HCT116 (cell line): ENCODE results near the gene IL17RB. TPM values are rescaled to one million over a fixed set of nuclear protein-coding genes. Genes with fewer than 3 reads are reported as not detected.

ENCODE experiments used
- ATAC-seq: fragments of 200-7000 bp; cut with Tn5 transposase; 2 replicates; pipeline ENCODE4 v1.9.1; 2020; ENCODE audit warnings: mild to moderate bottlenecking, moderate library complexity
- BruUV-seq: library from RNA; stranded (reverse); fragments of 400-500 nt; replicated peaks from 2 replicates; lab custom pipeline; 2021; lab: Mats Ljungman, UMichigan
- CTCF ChIA-PET: fragments of 300-600 bp; sonication (Branson Sonifier 250); formaldehyde crosslinking; loops from one replicate; lab custom pipeline; 2021; ENCODE audit warnings: antibody characterized with exemption; lab: Charles Lee
- POLR2A ChIA-PET: fragments of 300-600, 350-600 bp; sonication (Branson Sonifier 250); formaldehyde crosslinking; loops from one replicate; lab custom pipeline; 2021; ENCODE audit warnings: antibody characterized with exemption; lab: Charles Lee
- RAD21 ChIA-PET, 2 experiments: fragments of 300-600 bp; sonication (Branson Sonifier 250); formaldehyde crosslinking; loops; one replicate each; lab custom pipeline; 2023; ENCODE audit warnings: low total read pairs in 2 of 2; ENCODE audit not compliant: uncharacterized antibody in 2 of 2, unreplicated experiment in 2 of 2, low non-redundant PET in 1 of 2; lab: Charles Lee
- DNase-seq: peaks from one replicate; pipeline ENCODE4 v3.0.0-alpha.2; 2010; ENCODE audit warnings: low read depth, low spot score
- H2AFZ ChIP-seq: fragments of 200-600 bp; shearing (Covaris generic), sonication (generic); 2 replicates; pipeline ENCODE4 v1.6.1; 2017; ENCODE audit warnings: low read depth, mixed run types, mixed read lengths, antibody characterized with exemption, low read length; ENCODE audit not compliant: poor library complexity, severe bottlenecking
- H3K27ac ChIP-seq: 2 replicates; pipeline ENCODE4 v1.5.1; 2012; ENCODE audit warnings: low read depth, low read length
- H3K27me3 ChIP-seq: fragments of 200-600 bp; sonication (generic); 2 replicates; pipeline ENCODE4 v1.6.1; 2016; ENCODE audit warnings: mixed run types, low read length, mixed read lengths; ENCODE audit not compliant: insufficient read depth
- H3K36me3 ChIP-seq, 2 experiments: fragments of 200-500 bp in 1 of 2; fragments of 200-600 bp in 1 of 2; sonication (Bioruptor generic) in 1 of 2; sonication (generic) in 1 of 2; 2 replicates each; pipeline versions ENCODE4 v1.5.1 to v1.6.1; 2014 to 2016; ENCODE audit warnings: low read length in 2 of 2, inconsistent platforms in 1 of 2, mixed read lengths in 1 of 2, mixed run types in 1 of 2; ENCODE audit not compliant: insufficient read depth in 2 of 2, control insufficient read depth in 1 of 2
- H3K4me1 ChIP-seq, 2 experiments: fragments of 200-600 bp in 1 of 2; sonication (generic) in 1 of 2; 2 replicates each; pipeline versions ENCODE4 v1.5.1 to v1.6.1; 2012 to 2017; ENCODE audit warnings: low read length in 2 of 2, inconsistent platforms in 1 of 2, mild to moderate bottlenecking in 1 of 2, mixed read lengths in 1 of 2, mixed run types in 1 of 2, moderate library complexity in 1 of 2; ENCODE audit not compliant: insufficient read depth in 2 of 2, control insufficient read depth in 1 of 2
- H3K4me2 ChIP-seq: fragments of 200-600 bp; sonication (generic); 2 replicates; pipeline ENCODE4 v1.6.1; 2017; ENCODE audit warnings: mixed run types, low read length, mixed read lengths
- H3K4me3 ChIP-seq, 2 experiments: fragments of 200-600 bp in 1 of 2; sonication (generic) in 1 of 2; replicated peaks in 1 of 2; 2 replicates each; pipeline ENCODE4 v1.5.1; 2011 to 2016; ENCODE audit warnings: low read length in 2 of 2, control low read depth in 1 of 2, low read depth in 1 of 2, mild to moderate bottlenecking in 1 of 2, mixed read lengths in 1 of 2, mixed run types in 1 of 2
- H3K79me2 ChIP-seq: fragments of 200-600 bp; sonication (generic); 2 replicates; pipeline ENCODE4 v1.6.1; 2017; ENCODE audit warnings: mild to moderate bottlenecking, mixed run types, low read length, moderate library complexity, mixed read lengths; ENCODE audit not compliant: insufficient read depth
- H3K9ac ChIP-seq: fragments of 200-600 bp; sonication (generic); 2 replicates; pipeline ENCODE4 v1.6.1; 2016; ENCODE audit warnings: low read length, mixed read lengths
- H3K9me2 ChIP-seq: fragments of 200-600 bp; sonication (generic), shearing (Covaris generic); 2 replicates; pipeline ENCODE4 v1.6.1; 2017; ENCODE audit warnings: mixed run types, mild to moderate bottlenecking, moderate library complexity; ENCODE audit not compliant: insufficient read depth
- H3K9me3 ChIP-seq, 2 experiments: fragments of 200-500 bp in 1 of 2; fragments of 200-600 bp in 1 of 2; sonication (Bioruptor generic) in 1 of 2; sonication (generic) in 1 of 2; 2 replicates each; pipeline ENCODE4 v1.6.1; 2014 to 2017; ENCODE audit warnings: low read length in 2 of 2, mixed read lengths in 2 of 2, inconsistent platforms in 1 of 2, low read depth in 1 of 2, mild to moderate bottlenecking in 1 of 2, mixed run types in 1 of 2, moderate library complexity in 1 of 2; ENCODE audit not compliant: control insufficient read depth in 1 of 2, insufficient read depth in 1 of 2
- H4K20me1 ChIP-seq: fragments of 200-600 bp; sonication (generic), shearing (Covaris generic); 2 replicates; pipeline ENCODE4 v1.6.1; 2017; ENCODE audit warnings: mixed run types, mild to moderate bottlenecking, moderate library complexity; ENCODE audit not compliant: insufficient read depth
- CBX3 ChIP-seq: IDR thresholded peaks from 2 replicates; pipeline ENCODE4 v1.6.1; 2012; ENCODE audit warnings: low read depth
- EGR1 ChIP-seq: IDR thresholded peaks from 2 replicates; pipeline ENCODE4 v1.6.1; 2012; ENCODE audit warnings: low read depth
- ELF1 ChIP-seq: IDR thresholded peaks from 2 replicates; pipeline ENCODE4 v1.6.1; 2012; ENCODE audit warnings: low read depth, borderline replicate concordance
- EZH2phosphoT487 ChIP-seq: fragments of 200-600 bp; IDR thresholded peaks from 2 replicates; pipeline ENCODE4 v1.6.1; 2018; ENCODE audit warnings: antibody characterized with exemption, borderline replicate concordance
- JUND ChIP-seq: IDR thresholded peaks from 2 replicates; pipeline ENCODE4 v1.6.1; 2012
- POLR2AphosphoS5 ChIP-seq: IDR thresholded peaks from 2 replicates; pipeline ENCODE4 v1.6.1; 2011; ENCODE audit warnings: mild to moderate bottlenecking, low read depth, low read length, moderate library complexity
- SIN3A ChIP-seq: IDR thresholded peaks from 2 replicates; pipeline ENCODE4 v1.6.1; 2012; ENCODE audit warnings: low read depth
- SRF ChIP-seq: IDR thresholded peaks from 2 replicates; pipeline ENCODE4 v1.6.1; 2012; ENCODE audit warnings: low read depth
- TCF7L2 ChIP-seq: IDR thresholded peaks from 2 replicates; pipeline ENCODE4 v1.7.0; 2011; ENCODE audit warnings: borderline replicate concordance, inconsistent platforms; ENCODE audit not compliant: insufficient read depth, insufficient read length; ENCODE audit errors: extremely low read depth
- YY1 ChIP-seq: IDR thresholded peaks from 2 replicates; pipeline ENCODE4 v1.6.1; 2011; ENCODE audit warnings: low read length, low read depth, moderate library complexity, mild to moderate bottlenecking; ENCODE audit not compliant: insufficient replicate concordance; ENCODE audit errors: extremely low read depth
- intact Hi-C: fragments of 100-400 bp; cut with micrococcal nuclease; formaldehyde crosslinking; loops from 2 replicates; pipeline ENCODE4 v1.10.0; 2022
- total RNA-seq: library from RNA; stranded (reverse); gene quantifications from one replicate; pipeline ENCODE4 v1.2.1, GENCODE V29; 2021; ENCODE audit not compliant: unreplicated experiment
- TF ChIP-seq, protein P1 (sequence below): IDR thresholded peaks from 2 replicates; pipeline ENCODE4 v1.6.1; 2011; ENCODE audit warnings: mild to moderate bottlenecking, low read length, moderate library complexity; ENCODE audit not compliant: insufficient replicate concordance; ENCODE audit errors: extremely low read depth
- TF ChIP-seq, protein P2 (sequence below): IDR thresholded peaks from 2 replicates; pipeline ENCODE4 v1.6.1; 2012; ENCODE audit warnings: low read depth

The IL17RB gene
- total RNA-seq, 1 experiment from 2014 or later, result 8.3 TPM

DNA sequence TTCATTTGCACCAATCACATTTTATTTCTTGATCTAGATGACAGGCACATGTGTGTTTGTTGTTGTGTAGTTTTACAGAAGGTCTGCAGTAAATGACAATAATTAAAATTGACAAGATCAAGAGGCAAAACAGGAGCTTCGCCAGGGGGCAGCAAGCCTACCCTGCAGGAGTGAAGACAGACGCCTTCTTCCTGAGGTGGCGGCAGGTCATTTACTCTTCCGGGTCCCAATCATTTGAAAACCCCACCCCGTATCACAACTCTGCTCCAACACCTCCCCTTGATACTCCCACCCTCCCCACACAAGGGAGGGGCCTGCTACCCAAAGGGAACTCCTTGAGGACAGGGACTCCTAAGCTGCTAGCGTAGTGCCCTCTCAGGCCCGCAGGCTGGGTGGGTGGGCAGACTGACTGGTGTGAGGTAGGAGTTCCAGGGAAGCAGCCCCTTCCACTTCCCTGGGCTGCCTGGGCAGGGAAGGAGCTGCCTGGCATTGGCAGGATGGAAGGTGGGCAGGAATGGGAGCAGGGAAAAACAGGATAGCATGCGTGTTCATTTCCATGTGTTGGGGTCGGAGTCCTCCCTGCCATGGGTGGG lies 13.2 kb upstream of the IL17RB start (continued):
- TF ChIP-seq POLR2AphosphoS5, result no peak

DNA sequence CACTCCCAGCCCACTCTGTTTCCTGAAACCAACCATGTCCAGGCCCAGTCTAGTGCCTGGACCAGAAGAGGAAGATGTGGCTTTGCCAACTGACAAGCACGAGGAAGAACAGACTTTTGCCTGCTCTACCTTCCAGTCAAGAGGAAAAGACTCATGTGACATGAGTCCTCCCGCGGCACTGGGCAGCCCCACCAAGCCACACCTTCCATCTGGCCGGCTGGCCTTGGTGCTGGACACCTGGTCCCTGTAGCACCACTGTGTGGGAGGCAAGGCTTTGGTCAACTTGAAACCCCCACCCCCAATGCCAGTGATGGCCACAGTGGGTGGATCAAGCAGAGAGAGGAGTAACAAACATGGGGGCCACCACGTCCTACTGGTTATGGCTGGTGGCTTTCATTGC lies 12.7 kb upstream of the IL17RB start:
- intact Hi-C loops, result no loop called here
- H3K79me2 ChIP-seq, result no peaks in the 10 kb centered on the region
- H3K36me3 ChIP-seq, result peaks cover 0 to 2% of the 10 kb centered on the region in 2 experiments; a peak in 1 of 4 replicates
- no peak overlapping the region for H3K27ac ChIP-seq
- DNase-seq, result no peak
- H3K4me3 ChIP-seq, result no peak overlapping the region
- no peak overlapping the region for H3K4me2 ChIP-seq
- H3K9ac ChIP-seq, result no peak overlapping the region
- no peaks in the 10 kb centered on the region for H3K9me3 ChIP-seq
- no peak for ATAC-seq
- no peaks in the 10 kb centered on the region for H4K20me1 ChIP-seq
- no peaks in the 10 kb centered on the region for H3K4me1 ChIP-seq
- H3K9me2 ChIP-seq, result no peaks in the 10 kb centered on the region
- TF ChIP-seq, protein P1, sequence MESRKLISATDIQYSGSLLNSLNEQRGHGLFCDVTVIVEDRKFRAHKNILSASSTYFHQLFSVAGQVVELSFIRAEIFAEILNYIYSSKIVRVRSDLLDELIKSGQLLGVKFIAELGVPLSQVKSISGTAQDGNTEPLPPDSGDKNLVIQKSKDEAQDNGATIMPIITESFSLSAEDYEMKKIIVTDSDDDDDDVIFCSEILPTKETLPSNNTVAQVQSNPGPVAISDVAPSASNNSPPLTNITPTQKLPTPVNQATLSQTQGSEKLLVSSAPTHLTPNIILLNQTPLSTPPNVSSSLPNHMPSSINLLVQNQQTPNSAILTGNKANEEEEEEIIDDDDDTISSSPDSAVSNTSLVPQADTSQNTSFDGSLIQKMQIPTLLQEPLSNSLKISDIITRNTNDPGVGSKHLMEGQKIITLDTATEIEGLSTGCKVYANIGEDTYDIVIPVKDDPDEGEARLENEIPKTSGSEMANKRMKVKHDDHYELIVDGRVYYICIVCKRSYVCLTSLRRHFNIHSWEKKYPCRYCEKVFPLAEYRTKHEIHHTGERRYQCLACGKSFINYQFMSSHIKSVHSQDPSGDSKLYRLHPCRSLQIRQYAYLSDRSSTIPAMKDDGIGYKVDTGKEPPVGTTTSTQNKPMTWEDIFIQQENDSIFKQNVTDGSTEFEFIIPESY, result no peak
- no peak for TF ChIP-seq JUND
- TF ChIP-seq, protein P2, sequence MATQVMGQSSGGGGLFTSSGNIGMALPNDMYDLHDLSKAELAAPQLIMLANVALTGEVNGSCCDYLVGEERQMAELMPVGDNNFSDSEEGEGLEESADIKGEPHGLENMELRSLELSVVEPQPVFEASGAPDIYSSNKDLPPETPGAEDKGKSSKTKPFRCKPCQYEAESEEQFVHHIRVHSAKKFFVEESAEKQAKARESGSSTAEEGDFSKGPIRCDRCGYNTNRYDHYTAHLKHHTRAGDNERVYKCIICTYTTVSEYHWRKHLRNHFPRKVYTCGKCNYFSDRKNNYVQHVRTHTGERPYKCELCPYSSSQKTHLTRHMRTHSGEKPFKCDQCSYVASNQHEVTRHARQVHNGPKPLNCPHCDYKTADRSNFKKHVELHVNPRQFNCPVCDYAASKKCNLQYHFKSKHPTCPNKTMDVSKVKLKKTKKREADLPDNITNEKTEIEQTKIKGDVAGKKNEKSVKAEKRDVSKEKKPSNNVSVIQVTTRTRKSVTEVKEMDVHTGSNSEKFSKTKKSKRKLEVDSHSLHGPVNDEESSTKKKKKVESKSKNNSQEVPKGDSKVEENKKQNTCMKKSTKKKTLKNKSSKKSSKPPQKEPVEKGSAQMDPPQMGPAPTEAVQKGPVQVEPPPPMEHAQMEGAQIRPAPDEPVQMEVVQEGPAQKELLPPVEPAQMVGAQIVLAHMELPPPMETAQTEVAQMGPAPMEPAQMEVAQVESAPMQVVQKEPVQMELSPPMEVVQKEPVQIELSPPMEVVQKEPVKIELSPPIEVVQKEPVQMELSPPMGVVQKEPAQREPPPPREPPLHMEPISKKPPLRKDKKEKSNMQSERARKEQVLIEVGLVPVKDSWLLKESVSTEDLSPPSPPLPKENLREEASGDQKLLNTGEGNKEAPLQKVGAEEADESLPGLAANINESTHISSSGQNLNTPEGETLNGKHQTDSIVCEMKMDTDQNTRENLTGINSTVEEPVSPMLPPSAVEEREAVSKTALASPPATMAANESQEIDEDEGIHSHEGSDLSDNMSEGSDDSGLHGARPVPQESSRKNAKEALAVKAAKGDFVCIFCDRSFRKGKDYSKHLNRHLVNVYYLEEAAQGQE, result no peak
- TF ChIP-seq TCF7L2, result no peak
- no peak for TF ChIP-seq ELF1
- no peak for TF ChIP-seq YY1
- TF ChIP-seq POLR2AphosphoS5, result no peak
- no peak for TF ChIP-seq CBX3
- no peak for TF ChIP-seq SRF
- no peak for TF ChIP-seq EGR1
- TF ChIP-seq SIN3A, result no peak
- TF ChIP-seq EZH2phosphoT487, result no peak
- no peak overlapping the region for H2AFZ ChIP-seq
- no TSS peak for BruUV-seq
- CTCF ChIA-PET, result no interaction called here
- RAD21 ChIA-PET, result no interaction called here
- POLR2A ChIA-PET, result no interaction called here
- H3K27me3 ChIP-seq, result no peaks in the 10 kb centered on the region
